GM12865 (cell line): ENCODE measurements around the gene NPAT.

Experiments used
- DNase-seq: peaks from one replicate; pipeline ENCODE4 v3.0.0; 2010; ENCODE audit warnings: low read depth
- H3K4me3 ChIP-seq: 2 replicates; pipeline ENCODE4 v1.5.1; 2011; ENCODE audit warnings: mild to moderate bottlenecking, low read depth, low read length, control low read depth
- CTCF ChIP-seq: IDR thresholded peaks from 2 replicates; pipeline ENCODE4 v1.5.1; 2011; ENCODE audit warnings: low read length, control low read depth, low read depth, inconsistent platforms; ENCODE audit not compliant: insufficient read depth; ENCODE audit errors: missing control alignments

NPAT gene

DNA sequence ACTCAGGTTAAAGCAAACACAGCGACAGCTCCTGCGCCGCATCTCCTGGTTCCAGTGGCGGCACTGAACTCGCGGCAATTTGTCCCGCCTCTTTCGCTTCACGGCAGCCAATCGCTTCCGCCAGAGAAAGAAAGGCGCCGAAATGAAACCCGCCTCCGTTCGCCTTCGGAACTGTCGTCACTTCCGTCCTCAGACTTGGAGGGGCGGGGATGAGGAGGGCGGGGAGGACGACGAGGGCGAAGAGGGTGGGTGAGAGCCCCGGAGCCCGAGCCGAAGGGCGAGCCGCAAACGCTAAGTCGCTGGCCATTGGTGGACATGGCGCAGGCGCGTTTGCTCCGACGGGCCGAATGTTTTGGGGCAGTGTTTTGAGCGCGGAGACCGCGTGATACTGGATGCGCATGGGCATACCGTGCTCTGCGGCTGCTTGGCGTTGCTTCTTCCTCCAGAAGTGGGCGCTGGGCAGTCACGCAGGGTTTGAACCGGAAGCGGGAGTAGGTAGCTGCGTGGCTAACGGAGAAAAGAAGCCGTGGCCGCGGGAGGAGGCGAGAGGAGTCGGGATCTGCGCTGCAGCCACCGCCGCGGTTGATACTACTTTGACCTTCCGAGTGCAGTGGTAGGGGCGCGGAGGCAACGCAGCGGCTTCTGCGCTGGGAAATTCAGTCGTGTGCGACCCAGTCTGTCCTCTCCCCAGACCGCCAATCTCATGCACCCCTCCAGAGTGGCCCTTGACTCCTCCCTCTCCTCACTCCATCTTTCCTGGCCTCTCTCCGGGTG, at the start of gene NPAT, which contains the start of gene ATM:
NPAT (minus strand) TSS at position 65 of the 774 bp plus-strand sequence. CDS start 102 bp downstream, outside the sequence.
ATM (plus strand) TSS at position 494 of the 774 bp plus-strand sequence. CDS start 4,558 bp downstream, outside the sequence.
- H3K4me3 ChIP-seq, result peak within 1 kb of the TSS; percentile 96
- peak; percentile 82 for TF ChIP-seq CTCF
- DNase-seq, result peak; percentile 99

DNA sequence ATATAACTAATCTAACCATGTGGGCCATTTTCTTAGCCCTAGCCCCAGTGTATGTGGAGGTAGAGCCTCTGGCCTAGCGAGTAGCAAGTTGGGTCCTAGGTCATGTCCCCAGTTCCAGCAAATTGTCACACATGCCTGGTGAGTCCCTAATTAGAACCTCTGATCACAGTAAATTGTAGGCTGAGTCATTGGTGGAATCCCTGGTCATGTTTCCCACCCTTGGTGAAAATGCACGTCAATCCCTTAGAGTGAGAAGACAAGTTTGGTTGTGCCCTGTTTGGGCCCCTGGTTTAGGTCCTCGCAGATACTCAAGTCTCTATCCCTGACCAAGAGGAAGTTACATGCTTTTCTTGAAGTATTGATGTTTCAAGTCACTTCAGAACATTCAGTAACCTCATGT, 47.1 kb upstream of the NPAT start:
- TF ChIP-seq CTCF, result no peak
- no peak for DNase-seq

DNA sequence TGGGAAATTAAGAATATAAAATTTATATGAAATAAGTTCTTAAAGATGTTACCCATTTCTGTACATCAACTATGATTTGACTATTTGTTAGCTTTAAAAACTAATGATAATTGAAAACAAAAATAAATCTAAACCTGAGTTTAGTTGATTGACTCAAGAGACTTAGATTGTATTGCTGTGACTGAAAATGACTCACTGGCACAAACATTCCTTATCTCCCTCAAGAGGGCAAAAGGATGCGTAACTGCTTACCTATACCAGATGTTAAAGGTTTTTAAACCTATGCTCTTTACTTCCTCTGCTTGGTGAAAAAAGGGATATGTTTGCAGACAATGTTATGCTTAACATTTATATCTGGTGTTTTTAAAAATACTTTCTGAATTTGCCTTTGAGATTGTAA, 30.7 kb upstream of the NPAT start:
- H3K4me3 ChIP-seq, result no peak overlapping the region
- no peak for TF ChIP-seq CTCF
- no peak for DNase-seq

More for the DNA sequence above, 47.1 kb upstream of the NPAT start:
- H3K4me3 ChIP-seq, result no peak overlapping the region

GRCh38 chr11:108246885-108247284, 24.4 kb upstream of the NPAT start:
- no peak for TF ChIP-seq CTCF
- no peak for DNase-seq
- no peak overlapping the region for H3K4me3 ChIP-seq

- DNase-seq, result no peak
- no peak for TF ChIP-seq CTCF
- no peak overlapping the region for H3K4me3 ChIP-seq
Observed at GRCh38 chr11:108246308-108246707, 23.9 kb upstream of the NPAT start.

- no peak for DNase-seq
- H3K4me3 ChIP-seq, result no peak overlapping the region
- TF ChIP-seq CTCF, result no peak
Observed at GRCh38 chr11:108242422-108242821, 20.0 kb upstream of the NPAT start.

GRCh38 chr11:108241330-108242037, 19.0 kb upstream of the NPAT start:
- no peak for TF ChIP-seq CTCF
- no peak for DNase-seq
- H3K4me3 ChIP-seq, result no peak overlapping the region
